Suprapubic skin (tissue), 4 donors: Measurements from ENCODE around the gene ADCY3. TPM values are rescaled to one million over a fixed set of nuclear protein-coding genes. Genes with fewer than 3 reads are reported as not detected.
A peak's percentile ranks its signal among the peaks of the same experiment; 100 is the strongest.

ENCODE experiments used
- DNase-seq, 2 donors: peaks; one replicate each; pipeline ENCODE4 v3.0.0-alpha.2; 2019; ENCODE audit warnings: low spot score in 2 of 2
- H3K27ac ChIP-seq: fragments of 200-600 bp; sonication (generic); one replicate; pipeline ENCODE4 v1.5.1; 2019
- H3K27me3 ChIP-seq: fragments of 200-600 bp; sonication (generic); one replicate; pipeline ENCODE4 v1.5.1; 2019
- H3K36me3 ChIP-seq: fragments of 200-600 bp; sonication (generic); one replicate; pipeline ENCODE4 v1.5.1; 2019
- H3K4me1 ChIP-seq: fragments of 200-600 bp; sonication (generic); one replicate; pipeline ENCODE4 v1.5.1; 2019
- H3K4me3 ChIP-seq: fragments of 200-600 bp; sonication (generic); one replicate; pipeline ENCODE4 v1.5.1; 2019; ENCODE audit warnings: mild to moderate bottlenecking
- H3K9me3 ChIP-seq: fragments of 200-600 bp; sonication (generic); one replicate; pipeline ENCODE4 v1.5.1; 2019
- EP300 ChIP-seq: sonication (generic); formaldehyde crosslinking; IDR thresholded peaks from one replicate; pipeline ENCODE4 v1.6.1; 2017; ENCODE audit warnings: antibody characterized with exemption
- POLR2A ChIP-seq, 2 donors: fragments of 450-650 bp; IDR thresholded peaks; one replicate each; pipeline ENCODE4 v1.6.1; 2017; ENCODE audit warnings: antibody characterized with exemption in 2 of 2, mild to moderate bottlenecking in 2 of 2, moderate library complexity in 2 of 2
- POLR2AphosphoS5 ChIP-seq, 3 donors: sonication (generic); formaldehyde crosslinking; IDR thresholded peaks; one replicate each; pipeline ENCODE4 v1.6.1; 2017; ENCODE audit warnings: antibody characterized with exemption in 3 of 3
- WGBS: methylation state at CpG from one replicate; pipeline ENCODE4 v1.1.5; 2018; 5-methylcytosine and 5-hydroxymethylcytosine counted together
- total RNA-seq, 4 donors: library from RNA; depleted of rRNA; stranded (reverse); fragments of >200 nt; gene quantifications; one replicate each; pipeline ENCODE4 v1.1.0, GENCODE V29; 2016
- TF ChIP-seq, protein P1 (sequence below), 2 donors: fragments of 200-600 bp in 1 of 2; fragments of 450-650 bp in 1 of 2; sonication (generic) in 1 of 2; IDR thresholded peaks; one replicate each; pipeline ENCODE4 v1.5.1; 2016 to 2019; ENCODE audit warnings: antibody characterized with exemption in 2 of 2, mild to moderate bottlenecking in 1 of 2, moderate library complexity in 1 of 2

Gene ADCY3
- total RNA-seq, 4 donors from 2014 or later = 45.2 to 108 (median 66.9) TPM

GRCh38 chr2:24792874-24793760, 126.9 kb downstream of the ADCY3 start, which contains the start of the genes CENPO and PTRHD1:
CENPO (plus strand) TSS chr2:24793425; CDS start chr2:24793920, 495 bp downstream.
PTRHD1 (minus strand) TSS chr2:24793391; CDS start chr2:24793377, 14 bp downstream.
- TF ChIP-seq EP300 (no peak), POLR2AphosphoS5 (IDR thresholded peaks at IDR 0.05) (peak in 2 of 3 donors; percentile 47 to 70), POLR2A (IDR thresholded peaks at IDR 0.05) (peak in 1 of 2 donors; percentile 27)
- TF ChIP-seq, protein P1, sequence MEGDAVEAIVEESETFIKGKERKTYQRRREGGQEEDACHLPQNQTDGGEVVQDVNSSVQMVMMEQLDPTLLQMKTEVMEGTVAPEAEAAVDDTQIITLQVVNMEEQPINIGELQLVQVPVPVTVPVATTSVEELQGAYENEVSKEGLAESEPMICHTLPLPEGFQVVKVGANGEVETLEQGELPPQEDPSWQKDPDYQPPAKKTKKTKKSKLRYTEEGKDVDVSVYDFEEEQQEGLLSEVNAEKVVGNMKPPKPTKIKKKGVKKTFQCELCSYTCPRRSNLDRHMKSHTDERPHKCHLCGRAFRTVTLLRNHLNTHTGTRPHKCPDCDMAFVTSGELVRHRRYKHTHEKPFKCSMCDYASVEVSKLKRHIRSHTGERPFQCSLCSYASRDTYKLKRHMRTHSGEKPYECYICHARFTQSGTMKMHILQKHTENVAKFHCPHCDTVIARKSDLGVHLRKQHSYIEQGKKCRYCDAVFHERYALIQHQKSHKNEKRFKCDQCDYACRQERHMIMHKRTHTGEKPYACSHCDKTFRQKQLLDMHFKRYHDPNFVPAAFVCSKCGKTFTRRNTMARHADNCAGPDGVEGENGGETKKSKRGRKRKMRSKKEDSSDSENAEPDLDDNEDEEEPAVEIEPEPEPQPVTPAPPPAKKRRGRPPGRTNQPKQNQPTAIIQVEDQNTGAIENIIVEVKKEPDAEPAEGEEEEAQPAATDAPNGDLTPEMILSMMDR (IDR thresholded peaks at IDR 0.05) = peak; percentile 39 to 63
- Histone ChIP-seq H3K27ac (peak within 1 kb of the TSS; percentile 98), H3K9me3 (no peaks in the 10 kb centered on the region), H3K4me1 (peaks cover 20% of the 10 kb centered on the region), H3K4me3 (peak within 1 kb of the TSS; percentile 79), H3K36me3 (peaks cover 3% of the 10 kb centered on the region), H3K27me3 (no peaks in the 10 kb centered on the region)
- peak; percentile 97 to 98 for DNase-seq
- WGBS = under 1% methylated on average over 29 of the region's 74 CpGs

- Histone ChIP-seq H3K4me1 (peaks cover 20% of the 10 kb centered on the region), H3K27ac (peak overlapping the region; percentile 98), H3K36me3 (peaks cover 3% of the 10 kb centered on the region), H3K27me3 (no peaks in the 10 kb centered on the region), H3K9me3 (no peaks in the 10 kb centered on the region), H3K4me3 (peak overlapping the region; percentile 79)
- whole genome bisulfite sequencing = 2% methylated on average over 6 of the region's 6 CpGs
- no peak for DNase-seq
- no peak for TF ChIP-seq POLR2A (IDR thresholded peaks at IDR 0.05)
- no peak for TF ChIP-seq POLR2AphosphoS5 (IDR thresholded peaks at IDR 0.05)
- TF ChIP-seq, protein P1 (IDR thresholded peaks at IDR 0.05) = no peak
- no peak for TF ChIP-seq EP300
Measured at GRCh38 chr2:24792542-24792873, 127.5 kb downstream of the ADCY3 start.

DNA sequence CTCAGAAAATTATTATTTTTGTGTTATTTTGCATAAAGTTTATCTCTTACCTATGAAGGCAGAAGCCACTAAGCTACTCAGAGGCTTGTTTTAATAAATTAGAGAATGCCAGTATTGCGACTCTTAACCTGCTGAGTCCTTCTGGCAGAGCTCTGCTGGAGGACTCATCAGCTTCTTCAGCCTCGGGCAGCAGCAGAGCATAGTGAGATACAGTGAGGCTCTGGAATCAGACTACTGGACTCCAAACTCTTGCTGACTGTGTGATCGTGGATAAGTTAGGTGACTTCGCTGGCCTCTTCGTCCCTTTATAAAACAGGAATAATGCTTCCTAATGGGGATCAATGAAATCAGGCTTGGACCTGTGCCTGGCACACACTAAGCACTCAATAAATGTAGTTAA, 128.6 kb downstream of the ADCY3 start:
- no peak for DNase-seq
- no peaks in the 10 kb centered on the region for H3K27me3 ChIP-seq
- WGBS = 85% methylated on average over 5 of the region's 5 CpGs
- peaks cover 20% of the 10 kb centered on the region for H3K4me1 ChIP-seq
- H3K4me3 ChIP-seq = no peak overlapping the region
- H3K36me3 ChIP-seq = peaks cover 3% of the 10 kb centered on the region
- H3K9me3 ChIP-seq = no peaks in the 10 kb centered on the region
- TF ChIP-seq EP300 (no peak), POLR2AphosphoS5 (IDR thresholded peaks at IDR 0.05) (no peak), POLR2A (IDR thresholded peaks at IDR 0.05) (no peak)
- TF ChIP-seq, protein P1 (IDR thresholded peaks at IDR 0.05) = no peak
- no peak overlapping the region for H3K27ac ChIP-seq

DNA sequence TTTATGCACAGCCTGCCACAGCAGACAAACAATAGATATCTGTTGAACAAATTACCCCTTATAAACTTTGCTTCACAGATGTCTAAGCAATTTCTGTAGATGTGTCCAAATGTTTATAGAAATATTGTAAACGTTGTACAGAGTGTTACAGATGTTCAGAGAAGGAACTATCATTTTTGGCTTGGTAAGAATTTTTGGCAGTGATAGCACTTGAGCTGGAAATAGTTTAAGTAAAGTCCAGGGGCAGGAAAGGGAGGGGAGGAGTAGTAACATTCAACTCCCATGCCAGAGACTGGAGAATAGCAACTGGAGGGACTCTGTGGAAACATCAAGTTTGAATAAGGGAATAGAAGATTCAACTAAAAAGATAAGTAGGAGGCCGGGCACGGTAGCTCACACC, 131.2 kb downstream of the ADCY3 start:
- WGBS = 77% methylated on average over 3 of the region's 3 CpGs
- H3K27ac ChIP-seq = no peak overlapping the region
- H3K9me3 ChIP-seq = no peaks in the 10 kb centered on the region
- DNase-seq = no peak
- TF ChIP-seq EP300 = no peak
- TF ChIP-seq POLR2A (IDR thresholded peaks at IDR 0.05) = no peak
- TF ChIP-seq, protein P1 (IDR thresholded peaks at IDR 0.05) = no peak
- TF ChIP-seq POLR2AphosphoS5 (IDR thresholded peaks at IDR 0.05) = no peak
- no peaks in the 10 kb centered on the region for H3K27me3 ChIP-seq
- H3K4me1 ChIP-seq = peaks cover 17% of the 10 kb centered on the region
- H3K4me3 ChIP-seq = no peak overlapping the region
- H3K36me3 ChIP-seq = peaks cover 3% of the 10 kb centered on the region

- Histone ChIP-seq H3K36me3 (peaks cover 3% of the 10 kb centered on the region), H3K4me1 (peaks cover 12% of the 10 kb centered on the region), H3K4me3 (no peak overlapping the region), H3K27ac (no peak overlapping the region), H3K9me3 (no peaks in the 10 kb centered on the region), H3K27me3 (no peaks in the 10 kb centered on the region)
- WGBS = 77% methylated on average over 2 of the region's 2 CpGs
- DNase-seq = no peak
- TF ChIP-seq POLR2A (IDR thresholded peaks at IDR 0.05) (no peak), EP300 (no peak), POLR2AphosphoS5 (IDR thresholded peaks at IDR 0.05) (no peak)
- TF ChIP-seq, protein P1 (IDR thresholded peaks at IDR 0.05) = no peak
Measured at GRCh38 chr2:24787532-24787931, 132.5 kb downstream of the ADCY3 start.
